ENCODE measurements around the gene MCC. TPM values are rescaled to one million over a fixed set of nuclear protein-coding genes. Genes with fewer than 3 reads are reported as not detected.

The MCC gene
- total and polyA plus RNA-seq, 4 donors: 9.0 to 47.3 (median 14.7) TPM

DNA sequence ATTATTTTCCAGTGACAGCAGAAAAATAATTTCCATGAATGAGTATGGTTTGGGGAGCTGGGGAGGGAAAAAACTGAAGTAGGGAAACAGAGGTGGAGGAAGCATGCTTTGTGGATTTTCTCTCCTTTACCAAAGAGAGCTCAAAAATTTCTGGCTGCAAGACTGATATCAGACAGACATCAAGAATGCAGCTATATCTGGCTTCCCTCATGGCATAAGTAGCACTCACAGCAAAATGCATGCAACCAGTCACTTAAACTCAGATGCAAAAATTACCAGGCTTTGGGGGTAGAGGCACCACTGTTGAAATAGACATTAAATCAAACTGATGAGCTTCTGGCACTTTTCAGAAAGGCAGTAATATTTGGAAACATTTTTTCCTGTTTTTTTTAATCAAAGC lies 250.4 kb downstream of the MCC start:
- no peak overlapping the region for H3K27ac ChIP-seq (ENCODE audit: low read depth in 1 of 2, low read length in 2 of 2)
- H3K36me3 ChIP-seq (ENCODE audit: control insufficient read depth in 4 of 4, insufficient read depth in 3 of 4, low read depth in 1 of 4, low read length in 3 of 4): no peaks in the 10 kb centered on the region
- TF ChIP-seq, protein P1, sequence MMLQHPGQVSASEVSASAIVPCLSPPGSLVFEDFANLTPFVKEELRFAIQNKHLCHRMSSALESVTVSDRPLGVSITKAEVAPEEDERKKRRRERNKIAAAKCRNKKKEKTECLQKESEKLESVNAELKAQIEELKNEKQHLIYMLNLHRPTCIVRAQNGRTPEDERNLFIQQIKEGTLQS (IDR thresholded peaks at IDR 0.05): no peak
- TF ChIP-seq NR2F2 (IDR thresholded peaks at IDR 0.05) (no peak), GABPA (IDR thresholded peaks at IDR 0.05 in 1 of 2, conservative IDR thresholded peaks at IDR 0.05 in 1 of 2) (no peak), HNF4A (conservative IDR thresholded peaks at IDR 0.05) (no peak), HNF4G (IDR thresholded peaks at IDR 0.05) (no peak), FOXA1 (IDR thresholded peaks at IDR 0.05) (no peak)
- TF ChIP-seq, protein P2, sequence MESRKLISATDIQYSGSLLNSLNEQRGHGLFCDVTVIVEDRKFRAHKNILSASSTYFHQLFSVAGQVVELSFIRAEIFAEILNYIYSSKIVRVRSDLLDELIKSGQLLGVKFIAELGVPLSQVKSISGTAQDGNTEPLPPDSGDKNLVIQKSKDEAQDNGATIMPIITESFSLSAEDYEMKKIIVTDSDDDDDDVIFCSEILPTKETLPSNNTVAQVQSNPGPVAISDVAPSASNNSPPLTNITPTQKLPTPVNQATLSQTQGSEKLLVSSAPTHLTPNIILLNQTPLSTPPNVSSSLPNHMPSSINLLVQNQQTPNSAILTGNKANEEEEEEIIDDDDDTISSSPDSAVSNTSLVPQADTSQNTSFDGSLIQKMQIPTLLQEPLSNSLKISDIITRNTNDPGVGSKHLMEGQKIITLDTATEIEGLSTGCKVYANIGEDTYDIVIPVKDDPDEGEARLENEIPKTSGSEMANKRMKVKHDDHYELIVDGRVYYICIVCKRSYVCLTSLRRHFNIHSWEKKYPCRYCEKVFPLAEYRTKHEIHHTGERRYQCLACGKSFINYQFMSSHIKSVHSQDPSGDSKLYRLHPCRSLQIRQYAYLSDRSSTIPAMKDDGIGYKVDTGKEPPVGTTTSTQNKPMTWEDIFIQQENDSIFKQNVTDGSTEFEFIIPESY (IDR thresholded peaks at IDR 0.05): no peak
- TF ChIP-seq, protein P3, sequence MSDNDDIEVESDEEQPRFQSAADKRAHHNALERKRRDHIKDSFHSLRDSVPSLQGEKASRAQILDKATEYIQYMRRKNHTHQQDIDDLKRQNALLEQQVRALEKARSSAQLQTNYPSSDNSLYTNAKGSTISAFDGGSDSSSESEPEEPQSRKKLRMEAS (IDR thresholded peaks at IDR 0.05): no peak

DNA sequence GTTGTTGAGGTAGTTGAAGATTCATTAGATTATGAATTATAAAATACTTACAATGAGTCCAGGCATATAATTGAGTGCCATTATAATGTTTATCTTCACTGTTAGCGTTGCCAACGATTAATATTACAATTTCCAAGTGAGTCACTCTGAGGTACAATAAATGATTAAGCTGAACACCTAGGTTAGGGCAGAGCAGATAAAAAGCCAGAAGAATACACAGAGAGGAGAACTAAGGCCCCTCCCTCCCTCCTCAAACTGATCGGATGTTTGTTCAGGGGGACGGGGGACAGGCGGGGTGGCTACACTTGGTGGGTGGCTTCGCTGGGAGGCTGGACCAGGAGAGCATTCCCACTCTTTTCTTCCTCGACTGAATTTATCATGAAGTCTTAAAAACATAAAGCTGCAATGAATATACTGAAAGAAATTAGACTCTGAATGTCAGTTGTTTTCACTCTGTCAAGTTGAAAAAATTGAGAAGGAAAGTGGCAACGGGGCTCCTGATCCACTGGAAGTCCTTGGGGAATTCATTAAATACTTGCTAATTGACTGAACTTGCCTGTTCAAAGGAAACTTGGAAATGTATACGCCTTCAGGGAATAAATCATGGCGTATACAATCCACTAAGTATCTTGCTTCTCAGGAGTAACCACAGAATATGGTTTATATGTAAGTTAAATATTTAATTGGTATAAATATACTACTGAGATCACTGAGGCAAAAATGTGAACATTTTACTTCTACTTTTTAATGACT lies 251.5 kb downstream of the MCC start:
- peaks cover 7 to 14% (median 10%) of the 10 kb centered on the region in 4 donors for H3K4me1 ChIP-seq (ENCODE audit: control insufficient read depth in 4 of 4, insufficient read depth in 4 of 4, low read length in 3 of 4)
- no peaks in the 10 kb centered on the region for H3K27me3 ChIP-seq (ENCODE audit: control insufficient read depth in 4 of 4, insufficient read depth in 4 of 4, low read length in 3 of 4)
- H3K36me3 ChIP-seq (ENCODE audit: control insufficient read depth in 4 of 4, insufficient read depth in 3 of 4, low read depth in 1 of 4, low read length in 3 of 4): no peaks in the 10 kb centered on the region
- H3K9me3 ChIP-seq (ENCODE audit: control insufficient read depth in 4 of 4, low read length in 3 of 4): no peaks in the 10 kb centered on the region
- TF ChIP-seq, protein P4, sequence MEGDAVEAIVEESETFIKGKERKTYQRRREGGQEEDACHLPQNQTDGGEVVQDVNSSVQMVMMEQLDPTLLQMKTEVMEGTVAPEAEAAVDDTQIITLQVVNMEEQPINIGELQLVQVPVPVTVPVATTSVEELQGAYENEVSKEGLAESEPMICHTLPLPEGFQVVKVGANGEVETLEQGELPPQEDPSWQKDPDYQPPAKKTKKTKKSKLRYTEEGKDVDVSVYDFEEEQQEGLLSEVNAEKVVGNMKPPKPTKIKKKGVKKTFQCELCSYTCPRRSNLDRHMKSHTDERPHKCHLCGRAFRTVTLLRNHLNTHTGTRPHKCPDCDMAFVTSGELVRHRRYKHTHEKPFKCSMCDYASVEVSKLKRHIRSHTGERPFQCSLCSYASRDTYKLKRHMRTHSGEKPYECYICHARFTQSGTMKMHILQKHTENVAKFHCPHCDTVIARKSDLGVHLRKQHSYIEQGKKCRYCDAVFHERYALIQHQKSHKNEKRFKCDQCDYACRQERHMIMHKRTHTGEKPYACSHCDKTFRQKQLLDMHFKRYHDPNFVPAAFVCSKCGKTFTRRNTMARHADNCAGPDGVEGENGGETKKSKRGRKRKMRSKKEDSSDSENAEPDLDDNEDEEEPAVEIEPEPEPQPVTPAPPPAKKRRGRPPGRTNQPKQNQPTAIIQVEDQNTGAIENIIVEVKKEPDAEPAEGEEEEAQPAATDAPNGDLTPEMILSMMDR (IDR thresholded peaks at IDR 0.05; ENCODE audit: low read depth, low read length, missing input control): no peak
- TF ChIP-seq FOXA1 (IDR thresholded peaks at IDR 0.05) (no peak), HNF4G (IDR thresholded peaks at IDR 0.05) (no peak), RXRA (IDR thresholded peaks at IDR 0.05) (no peak), RAD21 (IDR thresholded peaks at IDR 0.05) (no peak), EGR1 (IDR thresholded peaks at IDR 0.05; ENCODE audit: low read depth in 2 of 2) (no peak), NR2F2 (IDR thresholded peaks at IDR 0.05) (no peak), FOXA2 (IDR thresholded peaks at IDR 0.05) (no peak), HNF4A (conservative IDR thresholded peaks at IDR 0.05) (no peak), YY1 (IDR thresholded peaks at IDR 0.05) (no peak), JUND (IDR thresholded peaks at IDR 0.05) (no peak), TAF1 (conservative IDR thresholded peaks at IDR 0.05) (no peak), SP1 (IDR thresholded peaks at IDR 0.05) (no peak), GABPA (IDR thresholded peaks at IDR 0.05 in 1 of 2, conservative IDR thresholded peaks at IDR 0.05 in 1 of 2) (no peak)
- TF ChIP-seq, protein P3 (IDR thresholded peaks at IDR 0.05): no peak
- TF ChIP-seq, protein P1 (IDR thresholded peaks at IDR 0.05): no peak
- TF ChIP-seq, protein P2 (IDR thresholded peaks at IDR 0.05): no peak
- TF ChIP-seq, protein P5, sequence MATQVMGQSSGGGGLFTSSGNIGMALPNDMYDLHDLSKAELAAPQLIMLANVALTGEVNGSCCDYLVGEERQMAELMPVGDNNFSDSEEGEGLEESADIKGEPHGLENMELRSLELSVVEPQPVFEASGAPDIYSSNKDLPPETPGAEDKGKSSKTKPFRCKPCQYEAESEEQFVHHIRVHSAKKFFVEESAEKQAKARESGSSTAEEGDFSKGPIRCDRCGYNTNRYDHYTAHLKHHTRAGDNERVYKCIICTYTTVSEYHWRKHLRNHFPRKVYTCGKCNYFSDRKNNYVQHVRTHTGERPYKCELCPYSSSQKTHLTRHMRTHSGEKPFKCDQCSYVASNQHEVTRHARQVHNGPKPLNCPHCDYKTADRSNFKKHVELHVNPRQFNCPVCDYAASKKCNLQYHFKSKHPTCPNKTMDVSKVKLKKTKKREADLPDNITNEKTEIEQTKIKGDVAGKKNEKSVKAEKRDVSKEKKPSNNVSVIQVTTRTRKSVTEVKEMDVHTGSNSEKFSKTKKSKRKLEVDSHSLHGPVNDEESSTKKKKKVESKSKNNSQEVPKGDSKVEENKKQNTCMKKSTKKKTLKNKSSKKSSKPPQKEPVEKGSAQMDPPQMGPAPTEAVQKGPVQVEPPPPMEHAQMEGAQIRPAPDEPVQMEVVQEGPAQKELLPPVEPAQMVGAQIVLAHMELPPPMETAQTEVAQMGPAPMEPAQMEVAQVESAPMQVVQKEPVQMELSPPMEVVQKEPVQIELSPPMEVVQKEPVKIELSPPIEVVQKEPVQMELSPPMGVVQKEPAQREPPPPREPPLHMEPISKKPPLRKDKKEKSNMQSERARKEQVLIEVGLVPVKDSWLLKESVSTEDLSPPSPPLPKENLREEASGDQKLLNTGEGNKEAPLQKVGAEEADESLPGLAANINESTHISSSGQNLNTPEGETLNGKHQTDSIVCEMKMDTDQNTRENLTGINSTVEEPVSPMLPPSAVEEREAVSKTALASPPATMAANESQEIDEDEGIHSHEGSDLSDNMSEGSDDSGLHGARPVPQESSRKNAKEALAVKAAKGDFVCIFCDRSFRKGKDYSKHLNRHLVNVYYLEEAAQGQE (IDR thresholded peaks at IDR 0.05): no peak
- DNase-seq (ENCODE audit: low spot score): no peak
- H3K9ac ChIP-seq (ENCODE audit: low read depth in 1 of 2, low read length in 2 of 2): no peak overlapping the region
- H3K27ac ChIP-seq (ENCODE audit: low read depth in 1 of 2, low read length in 2 of 2): no peak overlapping the region
- 77% methylated on average over 10 of the region's 10 CpGs for WGBS
- H3K4me3 ChIP-seq (ENCODE audit: low read depth in 1 of 3, low read length in 3 of 3): no peak overlapping the region

More for the DNA sequence above, 250.4 kb downstream of the MCC start:
- H3K4me3 ChIP-seq (ENCODE audit: low read depth in 1 of 3, low read length in 3 of 3): no peak overlapping the region
- H3K9me3 ChIP-seq (ENCODE audit: control insufficient read depth in 4 of 4, low read length in 3 of 4): no peaks in the 10 kb centered on the region
- H3K27me3 ChIP-seq (ENCODE audit: control insufficient read depth in 4 of 4, insufficient read depth in 4 of 4, low read length in 3 of 4): no peaks in the 10 kb centered on the region
- peaks cover 2 to 5% (median 2%) of the 10 kb centered on the region in 4 donors for H3K4me1 ChIP-seq (ENCODE audit: control insufficient read depth in 4 of 4, insufficient read depth in 4 of 4, low read length in 3 of 4)
- H3K9ac ChIP-seq (ENCODE audit: low read depth in 1 of 2, low read length in 2 of 2): no peak overlapping the region
- DNase-seq (ENCODE audit: low spot score): no peak

All from liver (tissue), 9 donors.